SK-N-SH treated with all-trans-retinoic acid at 6 μM for 48 hours (cell line): ENCODE data around the gene PRMT3.

ENCODE experiments used
- ATAC-seq: fragments of 200-7000 bp; cut with Tn5 transposase; 3 replicates; pipeline ENCODE4 v1.9.1; 2020; ENCODE audit warnings: mild to moderate bottlenecking, moderate library complexity
- ARNTL ChIP-seq: fragments of 450-650 bp; formaldehyde crosslinking; IDR thresholded peaks from 2 replicates; pipeline ENCODE4 v1.5.0; 2020; ENCODE audit warnings: low read depth, mild to moderate bottlenecking, moderate library complexity, borderline replicate concordance
- BACH2 ChIP-seq: fragments of 250-450 bp; sonication (Bioruptor Pico); IDR thresholded peaks from 2 replicates; pipeline ENCODE4 v1.9.0; 2021; ENCODE audit warnings: mild to moderate bottlenecking, borderline replicate concordance
- CREB5 ChIP-seq: fragments of 250-450 bp; sonication (Bioruptor Pico); IDR thresholded peaks from 2 replicates; pipeline ENCODE4 v1.5.1; 2020; ENCODE audit warnings: low read depth, mild to moderate bottlenecking, moderate library complexity
- GLIS3 ChIP-seq: fragments of 250-450 bp; sonication (Bioruptor Pico); IDR thresholded peaks from 2 replicates; pipeline ENCODE4 v1.5.0; 2020; ENCODE audit warnings: mild to moderate bottlenecking, moderate library complexity
- OSR1 ChIP-seq: fragments of 250-450 bp; sonication (Bioruptor Pico); IDR thresholded peaks from 2 replicates; pipeline ENCODE4 v1.8.0; 2022; ENCODE audit warnings: moderate library complexity, mild to moderate bottlenecking, inconsistent platforms
- PATZ1 ChIP-seq: fragments of 250-450 bp; sonication (Bioruptor Pico); IDR thresholded peaks from 2 replicates; pipeline ENCODE4 v1.8.0; 2020; ENCODE audit warnings: mild to moderate bottlenecking, moderate library complexity, borderline replicate concordance
- POU6F1 ChIP-seq: fragments of 250-450 bp; sonication (Bioruptor Pico); IDR thresholded peaks from 2 replicates; pipeline ENCODE4 v1.8.0; 2021; ENCODE audit warnings: low read depth, mild to moderate bottlenecking, moderate library complexity, borderline replicate concordance
- PPARA ChIP-seq: fragments of 250-450 bp; sonication (Bioruptor Pico); IDR thresholded peaks from 2 replicates; pipeline ENCODE4 v1.5.0; 2020; ENCODE audit warnings: mild to moderate bottlenecking, borderline replicate concordance
- RARB ChIP-seq: fragments of 250-450 bp; sonication (Bioruptor Pico); IDR thresholded peaks from 2 replicates; pipeline ENCODE4 v1.8.0; 2021; ENCODE audit warnings: mild to moderate bottlenecking, moderate library complexity
- SNAI2 ChIP-seq: fragments of 250-450 bp; sonication (Bioruptor Pico); IDR thresholded peaks from 2 replicates; pipeline ENCODE4 v1.5.0; 2020; ENCODE audit warnings: mild to moderate bottlenecking, moderate library complexity
- TCF4 ChIP-seq: fragments of 250-450 bp; sonication (Bioruptor Pico); IDR thresholded peaks from 2 replicates; pipeline ENCODE4 v1.8.0; 2021; ENCODE audit warnings: mild to moderate bottlenecking, moderate library complexity, borderline replicate concordance
- ZFP3 ChIP-seq: fragments of 250-450 bp; sonication (Bioruptor Pico); IDR thresholded peaks from 2 replicates; pipeline ENCODE4 v1.5.0; 2020; ENCODE audit warnings: mild to moderate bottlenecking, moderate library complexity
- ZFP30 ChIP-seq: fragments of 450-650 bp; formaldehyde crosslinking; IDR thresholded peaks from 2 replicates; pipeline ENCODE4 v1.5.0; 2022; ENCODE audit warnings: mild to moderate bottlenecking, moderate library complexity
- ZNF70 ChIP-seq: fragments of 450-650 bp; formaldehyde crosslinking; IDR thresholded peaks from 2 replicates; pipeline ENCODE4 v1.5.0; 2020; ENCODE audit warnings: mild to moderate bottlenecking, moderate library complexity

The PRMT3 gene

GRCh38 chr11:20522536-20522935 lies 135.0 kb downstream of the PRMT3 start:
- no peak for ATAC-seq
- TF ChIP-seq BACH2 (CRISPR knock-in tag): no peak

DNA sequence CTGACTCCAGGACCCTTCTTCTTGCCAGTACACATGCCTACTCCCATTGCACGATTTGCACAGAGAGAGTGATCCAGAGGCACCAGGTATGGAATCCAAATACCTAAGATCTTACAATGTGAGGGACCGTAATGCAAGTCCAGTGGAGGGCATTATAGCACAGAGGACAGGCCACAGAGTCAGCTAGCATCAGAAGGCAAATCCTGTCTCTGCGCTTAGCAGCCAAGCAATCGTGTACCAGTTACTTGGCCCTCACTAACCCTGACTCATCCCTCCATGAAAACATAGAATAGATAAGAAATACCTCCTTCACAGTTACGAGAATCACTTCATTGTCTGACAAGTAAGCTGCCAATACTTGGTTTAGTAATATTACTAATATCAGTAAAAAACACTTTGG lies 142.2 kb downstream of the PRMT3 start:
- TF ChIP-seq ZNF70 (CRISPR knock-in tag): no peak
- no peak for TF ChIP-seq ARNTL
- TF ChIP-seq OSR1 (CRISPR knock-in tag): no peak
- no peak for TF ChIP-seq PPARA (CRISPR knock-in tag)
- ATAC-seq: no peak

- ATAC-seq: no peak
- TF ChIP-seq SNAI2 (CRISPR knock-in tag): no peak
These were observed 143.6 kb downstream of the PRMT3 start for GRCh38 chr11:20530942-20531703.

GRCh38 chr11:20535271-20535881 lies 147.9 kb downstream of the PRMT3 start:
- no peak for TF ChIP-seq GLIS3
- no peak for TF ChIP-seq BACH2 (CRISPR knock-in tag)
- TF ChIP-seq ZFP30 (CRISPR knock-in tag): no peak
- no peak for TF ChIP-seq POU6F1
- TF ChIP-seq PATZ1 (CRISPR knock-in tag): no peak
- no peak for ATAC-seq

DNA sequence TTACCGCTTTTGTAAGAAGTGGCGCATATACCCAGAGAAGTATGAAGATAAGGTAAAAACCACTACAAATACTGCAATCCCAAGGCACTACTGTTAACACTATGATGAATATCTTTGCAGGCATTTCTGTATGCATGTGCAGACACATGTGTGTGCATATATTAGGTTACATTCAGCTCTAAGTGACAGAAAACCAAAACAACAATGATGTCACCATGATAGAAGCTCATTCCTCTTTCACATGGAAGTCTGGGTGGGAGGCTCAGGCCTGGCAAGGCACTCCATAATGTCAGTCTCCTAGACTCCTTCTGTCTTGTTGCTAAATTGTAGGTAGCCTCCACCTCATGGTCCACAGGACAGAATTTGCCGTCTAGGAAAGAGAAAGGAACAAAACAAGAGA lies 148.8 kb downstream of the PRMT3 start:
- TF ChIP-seq OSR1 (CRISPR knock-in tag): no peak
- no peak for TF ChIP-seq ZNF70 (CRISPR knock-in tag)
- TF ChIP-seq PPARA (CRISPR knock-in tag): no peak
- no peak for TF ChIP-seq ZFP3 (CRISPR knock-in tag)
- no peak for ATAC-seq

DNA sequence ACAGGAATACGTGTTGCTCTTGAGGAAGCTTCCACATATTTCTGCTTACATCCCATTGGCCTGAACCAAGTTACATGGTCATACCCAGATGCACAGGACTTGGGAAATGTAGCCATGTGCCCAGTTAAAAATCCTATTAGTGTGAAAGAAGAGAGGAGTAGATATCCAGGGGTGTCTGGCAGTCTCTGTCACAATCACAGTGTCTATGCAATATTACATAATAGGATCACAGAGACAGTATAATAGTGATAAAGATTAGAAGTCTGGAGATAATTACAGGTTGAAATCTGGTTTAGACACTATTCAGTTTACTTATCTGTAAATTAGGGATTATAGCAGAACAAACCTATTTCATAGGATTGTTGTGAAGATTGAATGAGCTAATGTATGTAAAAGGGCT lies 149.3 kb downstream of the PRMT3 start:
- TF ChIP-seq CREB5 (CRISPR knock-in tag) (no peak), TCF4 (CRISPR knock-in tag) (peak; percentile 43; the same call in 1 of the 2 replicates)
- TF ChIP-seq, all 23 proteins: peak for 1
- no peak for ATAC-seq

- no peak for TF ChIP-seq CREB5 (CRISPR knock-in tag)
- no peak for TF ChIP-seq RARB (CRISPR knock-in tag)
- no peak for TF ChIP-seq ZFP30 (CRISPR knock-in tag)
- no peak for ATAC-seq
These were observed 154.0 kb downstream of the PRMT3 start for GRCh38 chr11:20541503-20541902.
